K562 (cell line): Measurements from ENCODE around the gene OCRL. TPM values are rescaled to one million over a fixed set of nuclear protein-coding genes. Genes with fewer than 3 reads are reported as not detected.
A peak's percentile ranks its signal among the peaks of the same experiment; 100 is the strongest.

Experiments
- ARNT ChIP-seq, 2 experiments: fragments of 450-650 bp; IDR thresholded peaks; 2 replicates each; pipeline ENCODE4 v1.6.1; 2016; ENCODE audit warnings: mild to moderate bottlenecking in 1 of 2
- ATF7 ChIP-seq: fragments of 450-650 bp; IDR thresholded peaks from 2 replicates; pipeline ENCODE4 v1.7.1; 2014; ENCODE audit warnings: mild to moderate bottlenecking, moderate library complexity
- CBX5 ChIP-seq: IDR thresholded peaks from 2 replicates; pipeline ENCODE4 v1.6.1; 2014; ENCODE audit warnings: low read depth, borderline replicate concordance
- CCNT2 ChIP-seq: IDR thresholded peaks from 2 replicates; pipeline ENCODE4 v1.6.1; 2011; ENCODE audit warnings: borderline replicate concordance, low read depth, mild to moderate bottlenecking, moderate library complexity, mixed read lengths, low read length; ENCODE audit not compliant: insufficient read length; ENCODE audit errors: extremely low read depth
- DPF2 ChIP-seq: fragments of 450-650 bp; IDR thresholded peaks from 2 replicates; pipeline ENCODE4 v1.6.1; 2016
- EP400 ChIP-seq: fragments of 450-650 bp; IDR thresholded peaks from 2 replicates; pipeline ENCODE4 v1.6.1; 2017; ENCODE audit warnings: antibody characterized with exemption, mild to moderate bottlenecking, moderate library complexity
- FOXJ2 ChIP-seq: fragments of 200-800 bp; sonication (Bioruptor generic); IDR thresholded peaks from 2 replicates; pipeline ENCODE4 v1.6.1; 2016; ENCODE audit warnings: missing genetic modification characterization, missing compliant biosample characterization
- FOXK2 ChIP-seq, 2 experiments: fragments of 450-650 bp; IDR thresholded peaks in 1 of 2; conservative IDR thresholded peaks in 1 of 2; 2 replicates each; pipeline ENCODE4 v1.6.1; 2016; ENCODE audit warnings: low read depth in 2 of 2, mild to moderate bottlenecking in 1 of 2
- HIVEP1 ChIP-seq: fragments of 250-450 bp; sonication (Bioruptor Pico); IDR thresholded peaks from 2 replicates; pipeline ENCODE4 v1.4.0; 2020; ENCODE audit warnings: mild to moderate bottlenecking
- JUND ChIP-seq, 2 experiments: IDR thresholded peaks; 2 replicates in 1 of 2; 3 replicates in 1 of 2; pipeline ENCODE4 v1.6.1; 2011; ENCODE audit warnings: borderline replicate concordance in 2 of 2, low read depth in 2 of 2, low read length in 2 of 2, improper control_type of control experiment in 1 of 2, missing biosample characterization in 1 of 2, missing genetic modification characterization in 1 of 2, missing genetic modification reagents in 1 of 2
- KDM1A ChIP-seq, 2 experiments: fragments of 450-650 bp; IDR thresholded peaks; 2 replicates each; pipeline ENCODE4 v1.6.1; 2016; ENCODE audit warnings: mild to moderate bottlenecking in 2 of 2
- KHSRP ChIP-seq: fragments of 450-650 bp; IDR thresholded peaks from 2 replicates; pipeline ENCODE4 v1.6.1; 2017
- LCOR ChIP-seq: sonication (generic); formaldehyde crosslinking; IDR thresholded peaks from 2 replicates; pipeline ENCODE4 v1.8.0; 2022; ENCODE audit warnings: mild to moderate bottlenecking, missing genetic modification reagents
- NCOR1 ChIP-seq: fragments of 450-650 bp; IDR thresholded peaks from 2 replicates; pipeline ENCODE4 v1.6.1; 2016; ENCODE audit warnings: mild to moderate bottlenecking, moderate library complexity
- POLR2AphosphoS5 ChIP-seq: IDR thresholded peaks from 2 replicates; pipeline ENCODE4 v1.6.1; 2011; ENCODE audit warnings: mild to moderate bottlenecking, low read depth, low read length, moderate library complexity; ENCODE audit not compliant: control insufficient read depth, insufficient read depth
- RFX1 ChIP-seq: fragments of 450-650 bp; IDR thresholded peaks from 2 replicates; pipeline ENCODE4 v1.6.1; 2016; ENCODE audit warnings: mild to moderate bottlenecking, moderate library complexity
- SMAD4 ChIP-seq: fragments of 250-450 bp; sonication (Bioruptor Pico); conservative IDR thresholded peaks from 2 replicates; pipeline ENCODE4 v1.8.0; 2021; ENCODE audit warnings: inconsistent platforms, mild to moderate bottlenecking, moderate library complexity
- SMARCA4 ChIP-seq: fragments of 450-650 bp; IDR thresholded peaks from 2 replicates; pipeline ENCODE4 v1.6.1; 2016
- TBL1XR1 ChIP-seq, 2 experiments: IDR thresholded peaks; 2 replicates each; pipeline ENCODE4 v1.6.1; 2012; ENCODE audit warnings: improper control_type of control experiment in 2 of 2, low read length in 2 of 2, mild to moderate bottlenecking in 1 of 2
- TBP ChIP-seq: optimal IDR thresholded peaks from 2 replicates; pipeline ENCODE3; 2011; ENCODE audit warnings: low read depth, low read length, improper control_type of control experiment
- TCFL5 ChIP-seq: fragments of 250-450 bp; sonication (Bioruptor Pico); conservative IDR thresholded peaks from 2 replicates; pipeline ENCODE4 v1.6.1; 2021; ENCODE audit warnings: mild to moderate bottlenecking, moderate library complexity, matching md5 sums
- TOE1 ChIP-seq, 2 experiments: fragments of 450-650 bp in 1 of 2; sonication (generic) in 1 of 2; formaldehyde crosslinking in 1 of 2; IDR thresholded peaks; 2 replicates each; pipeline versions ENCODE4 v1.7.1 to v1.8.0; 2016 to 2022; ENCODE audit warnings: borderline replicate concordance in 2 of 2, mild to moderate bottlenecking in 2 of 2, antibody characterized with exemption in 1 of 2, inconsistent platforms in 1 of 2, low read depth in 1 of 2, missing genetic modification reagents in 1 of 2, moderate library complexity in 1 of 2
- ZKSCAN1 ChIP-seq: fragments of 150-350 bp; IDR thresholded peaks from 2 replicates; pipeline ENCODE4 v1.6.1; 2016; ENCODE audit warnings: low read depth, low read length
- ZNF589 ChIP-seq: fragments of 200-800 bp; sonication (Bioruptor generic); IDR thresholded peaks from 2 replicates; pipeline ENCODE4 v1.6.1; 2016; ENCODE audit warnings: low read depth, missing genetic modification characterization, missing compliant biosample characterization
- ZNF766 ChIP-seq: fragments of 200-800 bp; sonication (Bioruptor generic); conservative IDR thresholded peaks from 2 replicates; pipeline ENCODE4 v1.6.1; 2016; ENCODE audit warnings: missing genetic modification characterization, missing compliant biosample characterization
- polyA plus RNA-seq, 8 experiments: library from polyadenylated mRNA; depleted of rRNA in 4 of 8; stranded (reverse) in 5 of 8; unstranded in 3 of 8; fragments of >200 nt; fragmentation: Nextera tagmentation in 2 of 8; fragmentation: Illumina TruSeq in 1 of 8; extraction: Ambion mirVana in 2 of 8; extraction: Trizol in 1 of 8; gene quantifications; 2 replicates each; pipeline versions ENCODE4 v1.2.1 to v1.2.3, GENCODE V29; 2011 to 2014; ENCODE audit warnings: inconsistent platforms in 1 of 8, missing spikeins in 1 of 8
- total RNA-seq, 7 experiments: library from RNA; depleted of rRNA in 6 of 7; stranded (reverse); fragments of >200 nt in 6 of 7; fragmentation: Illumina TruSeq in 2 of 7; extraction: Trizol in 2 of 7; gene quantifications; 2 replicates each; pipeline versions ENCODE4 v1.2.1 to v1.2.3, GENCODE V29; 2011 to 2021; ENCODE audit warnings: low replicate concordance in 1 of 7
- TF ChIP-seq, protein P1 (sequence below): sonication (generic); formaldehyde crosslinking; IDR thresholded peaks from 2 replicates; pipeline ENCODE4 v1.8.0; 2022; ENCODE audit warnings: missing genetic modification reagents, mild to moderate bottlenecking, borderline replicate concordance
- TF ChIP-seq, protein P2 (sequence below): fragments of 450-650 bp; IDR thresholded peaks from 2 replicates; pipeline ENCODE4 v1.6.1; 2017; ENCODE audit warnings: mild to moderate bottlenecking, moderate library complexity

OCRL gene
- total and polyA plus RNA-seq, 9 of the 15 experiments (the other 6 are each of a cell fraction or from before 2014, with no cell fraction given), result 2.2 to 23.4 (median 11.9) TPM

DNA sequence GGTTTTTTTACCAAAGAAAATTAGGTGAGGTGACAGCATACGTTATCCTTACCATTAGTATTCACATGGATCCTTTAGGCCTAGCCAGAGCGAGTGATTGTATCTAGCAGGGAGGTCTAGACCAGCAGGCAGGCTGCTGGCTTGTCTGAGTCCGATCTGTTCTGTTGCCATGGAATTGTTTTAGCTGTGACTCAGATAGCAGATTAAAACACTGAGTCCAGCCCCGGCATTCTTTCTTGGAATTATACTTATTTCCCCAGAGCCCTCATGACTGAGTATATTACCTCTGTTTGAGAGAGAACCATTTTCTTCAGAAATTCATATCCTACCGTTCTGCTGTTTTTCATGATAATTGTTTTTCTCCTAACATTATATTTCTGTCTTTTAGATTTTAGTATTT is 37.4 kb downstream of the OCRL start (continued):
- no peak for TF ChIP-seq KHSRP
- peak; percentile 15; the same call in 1 of the 2 replicates for TF ChIP-seq EP400
- peak; percentile 56 for TF ChIP-seq DPF2
- TF ChIP-seq ZKSCAN1, result no peak
- TF ChIP-seq SMAD4 (CRISPR knock-in tag), result peak; percentile 65
- no peak for TF ChIP-seq CCNT2
- TF ChIP-seq POLR2AphosphoS5, result no peak
- TF ChIP-seq TBP, result no peak
- TF ChIP-seq, protein P1, sequence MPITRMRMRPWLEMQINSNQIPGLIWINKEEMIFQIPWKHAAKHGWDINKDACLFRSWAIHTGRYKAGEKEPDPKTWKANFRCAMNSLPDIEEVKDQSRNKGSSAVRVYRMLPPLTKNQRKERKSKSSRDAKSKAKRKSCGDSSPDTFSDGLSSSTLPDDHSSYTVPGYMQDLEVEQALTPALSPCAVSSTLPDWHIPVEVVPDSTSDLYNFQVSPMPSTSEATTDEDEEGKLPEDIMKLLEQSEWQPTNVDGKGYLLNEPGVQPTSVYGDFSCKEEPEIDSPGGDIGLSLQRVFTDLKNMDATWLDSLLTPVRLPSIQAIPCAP (CRISPR knock-in tag), result no peak
- TF ChIP-seq ARNT (IDR thresholded peaks at IDR 0.05), result 0 out of 4 replicates have a peak, but pooled peaks of 1 of the 2 experiments have one; percentile 6
- TF ChIP-seq RFX1, result peak; percentile 83
- no peak for TF ChIP-seq TBL1XR1 (IDR thresholded peaks at IDR 0.05; ENCODE audit: low read length in 2 of 2)
- 0 out of 2 replicates have a peak, but pooled peaks have one; percentile 28 for TF ChIP-seq TOE1 (IDR thresholded peaks at IDR 0.05; ENCODE audit: borderline replicate concordance)
- no peak for TF ChIP-seq TOE1 (CRISPR knock-in tag; IDR thresholded peaks at IDR 0.05; ENCODE audit: borderline replicate concordance, low read depth)
- peak; percentile 74; the same call in 1 of the 2 replicates for TF ChIP-seq JUND (IDR thresholded peaks at IDR 0.05; ENCODE audit: borderline replicate concordance, low read depth, low read length)
- TF ChIP-seq JUND (tag; IDR thresholded peaks at IDR 0.05; ENCODE audit: borderline replicate concordance, low read depth, low read length), result peak; percentile 50; the same call in 1 of the 3 replicates
- TF ChIP-seq, protein P2, sequence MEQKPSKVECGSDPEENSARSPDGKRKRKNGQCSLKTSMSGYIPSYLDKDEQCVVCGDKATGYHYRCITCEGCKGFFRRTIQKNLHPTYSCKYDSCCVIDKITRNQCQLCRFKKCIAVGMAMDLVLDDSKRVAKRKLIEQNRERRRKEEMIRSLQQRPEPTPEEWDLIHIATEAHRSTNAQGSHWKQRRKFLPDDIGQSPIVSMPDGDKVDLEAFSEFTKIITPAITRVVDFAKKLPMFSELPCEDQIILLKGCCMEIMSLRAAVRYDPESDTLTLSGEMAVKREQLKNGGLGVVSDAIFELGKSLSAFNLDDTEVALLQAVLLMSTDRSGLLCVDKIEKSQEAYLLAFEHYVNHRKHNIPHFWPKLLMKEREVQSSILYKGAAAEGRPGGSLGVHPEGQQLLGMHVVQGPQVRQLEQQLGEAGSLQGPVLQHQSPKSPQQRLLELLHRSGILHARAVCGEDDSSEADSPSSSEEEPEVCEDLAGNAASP, result no peak
- peak; percentile 14; the same call in 1 of the 2 replicates for TF ChIP-seq ATF7
- TF ChIP-seq FOXJ2 (tag), result peak; percentile 84
- peak; percentile 64 for TF ChIP-seq SMARCA4
- TF ChIP-seq NCOR1, result 0 out of 2 replicates have a peak, but pooled peaks have one; percentile 11
- TF ChIP-seq FOXK2 (conservative IDR thresholded peaks at IDR 0.05 in 1 of 2, IDR thresholded peaks at IDR 0.05 in 1 of 2; ENCODE audit: low read depth in 2 of 2), result peak in 1 of 2 experiments; percentile 25; a peak in 1 of 4 replicates
- no peak for TF ChIP-seq HIVEP1
- TF ChIP-seq ZNF766 (CRISPR knock-in tag), result no peak
- TF ChIP-seq LCOR (CRISPR knock-in tag), result no peak
- no peak for TF ChIP-seq KDM1A (IDR thresholded peaks at IDR 0.05)
- TF ChIP-seq TCFL5 (CRISPR knock-in tag), result no peak
- no peak for TF ChIP-seq ZNF589 (CRISPR knock-in tag)
- TF ChIP-seq CBX5, result no peak
